Measurements from ENCODE around the gene ODC1. TPM values are rescaled to one million over a fixed set of nuclear protein-coding genes. Genes with fewer than 3 reads are reported as not detected.
"Not testable (repeated sequence)": the region's sequence is repeated elsewhere in the genome, so short reads cannot be mapped to it uniquely, and the experiment has no call there.

Gene ODC1
- 10 to 100 TPM; 31.6 to 62.3 (median 59.0) TPM for polyA plus RNA-seq

DNA sequence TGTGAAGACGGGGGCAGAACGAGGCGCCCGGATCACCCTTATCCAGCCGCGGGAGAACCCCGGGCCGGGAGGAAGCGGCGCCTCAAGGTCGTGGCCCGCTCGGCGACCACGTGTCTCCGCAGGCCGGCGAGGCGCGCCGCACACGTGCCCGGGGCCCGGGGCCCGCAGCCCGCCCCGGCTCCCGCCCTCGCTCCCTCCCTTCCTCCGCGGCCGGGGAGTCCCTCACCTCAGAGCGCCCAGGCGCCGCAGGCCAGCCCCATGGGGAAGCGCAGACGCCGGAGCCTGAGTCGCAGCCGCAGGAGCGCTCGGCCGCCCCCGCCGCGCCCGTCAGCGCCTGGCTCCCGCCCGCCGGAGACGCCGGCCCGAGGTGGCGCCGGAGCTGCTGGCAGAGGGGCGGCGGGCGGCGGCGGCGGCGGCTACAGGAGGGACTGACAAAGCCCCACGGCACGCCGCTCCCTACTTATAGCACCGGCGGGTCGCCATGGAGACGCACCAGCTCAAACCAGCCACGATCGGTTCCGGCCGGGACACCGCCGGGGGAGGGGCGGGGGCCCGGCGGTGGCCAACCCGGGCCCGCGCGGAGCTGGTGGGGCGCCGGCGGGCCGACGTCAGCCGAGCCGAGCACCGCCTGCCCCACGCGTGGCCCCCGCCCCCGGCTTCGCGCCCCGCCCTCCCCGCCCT, at the start of gene ODC1:
Gene ODC1, minus strand, starts transcription at position 433 of the 681 bp plus-strand sequence. CDS start 3,295 bp downstream, outside the sequence.
- H3K4me1 Mint-ChIP-seq = peaks cover 16 to 22% of the 10 kb centered on the region in 2 donors
- H3K4me3 Mint-ChIP-seq = peak within 1 kb of the TSS; percentile 79 to 96 (median 85)
- H3K27me3 Mint-ChIP-seq (ENCODE audit: low read depth in 3 of 3) = peaks cover 2 to 18% (median 11%) of the 10 kb centered on the region in 3 donors
- DNase-seq = peak; percentile 97 to 98 (median 98)
- no peaks in the 10 kb centered on the region for H3K9me3 Mint-ChIP-seq
- peaks cover 10 to 19% (median 17%) of the 10 kb centered on the region in 3 donors for H3K36me3 Mint-ChIP-seq
- H3K27ac Mint-ChIP-seq = peak within 1 kb of the TSS; percentile 85 to 97 (median 91)

DNA sequence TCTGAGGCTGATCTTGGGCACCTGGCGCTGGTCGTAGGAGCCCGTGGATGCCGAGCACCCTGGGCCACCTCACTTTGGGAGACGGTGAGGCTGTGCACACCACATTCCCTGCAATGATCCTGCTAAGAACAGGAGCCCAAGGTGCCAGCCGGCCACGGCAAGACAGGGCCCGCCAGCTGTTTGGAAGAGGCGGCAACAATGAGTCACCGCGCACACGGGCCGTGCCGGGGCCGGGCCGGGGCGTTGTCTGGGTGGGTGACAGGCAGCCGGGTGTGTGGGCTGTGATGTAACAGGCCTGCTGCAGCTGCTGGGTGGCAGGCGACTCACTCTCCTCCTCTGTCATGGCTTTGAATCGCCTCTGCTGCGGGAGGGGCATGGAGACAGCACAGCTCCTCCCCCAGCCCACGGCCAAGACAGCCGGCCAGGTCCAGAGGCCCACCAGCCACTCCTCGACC, 49.7 kb upstream of the ODC1 start:
- Mint-ChIP-seq H3K36me3 (no peaks in the 10 kb centered on the region), H3K4me1 (no peaks in the 10 kb centered on the region), H3K9me3 (no peaks in the 10 kb centered on the region), H3K4me3 (no peak overlapping the region), H3K27ac (no peak overlapping the region), H3K27me3 (ENCODE audit: low read depth in 3 of 3) (peaks cover 4 to 12% (median 6%) of the 10 kb centered on the region in 3 donors)
- peak in 1 of 3 donors; percentile 46 for DNase-seq

DNA sequence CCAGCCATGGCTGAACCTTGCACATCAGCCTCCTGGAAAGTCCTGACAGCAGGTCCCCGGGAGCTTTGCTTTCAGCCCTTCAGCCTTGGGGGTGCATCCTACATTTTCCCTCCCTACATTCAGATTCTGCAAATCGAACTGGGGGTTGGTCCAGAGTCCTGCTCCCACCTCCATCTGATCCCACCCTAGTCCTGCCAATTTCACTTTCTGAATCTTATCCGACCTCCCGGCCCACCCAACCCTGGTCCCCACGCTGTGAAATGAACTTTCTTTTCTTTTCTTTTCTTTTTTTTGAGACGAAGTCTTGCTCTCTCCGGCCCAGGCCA, 47.8 kb upstream of the ODC1 start:
- DNase-seq = no peak
- Mint-ChIP-seq H3K27me3 (ENCODE audit: low read depth in 3 of 3) (peaks cover 3 to 13% (median 9%) of the 10 kb centered on the region in 3 donors), H3K4me1 (no peaks in the 10 kb centered on the region), H3K9me3 (peaks cover 0 to 2% (median 0%) of the 10 kb centered on the region in 6 donors), H3K27ac (no peak overlapping the region), H3K4me3 (no peak overlapping the region), H3K36me3 (no peaks in the 10 kb centered on the region)

DNA sequence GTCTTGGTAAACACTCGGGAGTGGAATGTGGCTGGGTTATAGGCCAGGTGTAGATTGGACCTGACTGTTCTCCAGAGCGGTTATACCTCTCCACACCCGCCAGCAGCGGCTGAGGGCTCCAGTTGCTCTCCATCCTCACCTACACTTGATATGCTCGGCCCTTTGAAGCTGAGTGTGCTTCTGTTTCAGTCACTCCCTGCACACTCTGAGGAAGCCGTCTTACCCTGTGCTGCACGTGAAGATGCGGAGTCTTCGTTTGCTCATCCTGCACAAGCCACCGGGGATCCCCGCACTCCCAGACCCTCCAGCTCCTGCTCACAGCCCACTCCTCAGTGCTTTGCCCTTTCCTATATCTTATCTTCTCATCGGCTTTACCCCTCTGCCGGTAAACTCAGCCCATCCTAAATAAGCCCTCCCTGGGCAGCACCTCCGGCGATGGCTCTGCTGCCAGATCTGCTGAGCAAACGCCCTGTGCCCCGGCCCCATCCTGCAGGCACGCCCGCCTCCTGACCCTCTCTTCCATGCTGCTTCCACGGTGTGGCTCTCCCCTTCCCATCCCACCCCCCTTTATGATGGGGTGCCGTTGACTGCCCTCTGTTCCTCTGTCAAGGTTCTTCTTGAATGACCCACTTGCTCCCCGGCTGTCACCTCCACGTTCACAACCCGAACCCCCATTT, 47.3 kb upstream of the ODC1 start:
- peaks cover 0 to 2% (median 0%) of the 10 kb centered on the region in 6 donors for H3K9me3 Mint-ChIP-seq
- no peaks in the 10 kb centered on the region for H3K36me3 Mint-ChIP-seq
- no peak overlapping the region for H3K4me3 Mint-ChIP-seq
- peaks cover 3 to 13% (median 9%) of the 10 kb centered on the region in 3 donors for H3K27me3 Mint-ChIP-seq (ENCODE audit: low read depth in 3 of 3)
- no peaks in the 10 kb centered on the region for H3K4me1 Mint-ChIP-seq
- DNase-seq = no peak
- peak overlapping the region in 1 of 6 donors; percentile 56 for H3K27ac Mint-ChIP-seq

DNA sequence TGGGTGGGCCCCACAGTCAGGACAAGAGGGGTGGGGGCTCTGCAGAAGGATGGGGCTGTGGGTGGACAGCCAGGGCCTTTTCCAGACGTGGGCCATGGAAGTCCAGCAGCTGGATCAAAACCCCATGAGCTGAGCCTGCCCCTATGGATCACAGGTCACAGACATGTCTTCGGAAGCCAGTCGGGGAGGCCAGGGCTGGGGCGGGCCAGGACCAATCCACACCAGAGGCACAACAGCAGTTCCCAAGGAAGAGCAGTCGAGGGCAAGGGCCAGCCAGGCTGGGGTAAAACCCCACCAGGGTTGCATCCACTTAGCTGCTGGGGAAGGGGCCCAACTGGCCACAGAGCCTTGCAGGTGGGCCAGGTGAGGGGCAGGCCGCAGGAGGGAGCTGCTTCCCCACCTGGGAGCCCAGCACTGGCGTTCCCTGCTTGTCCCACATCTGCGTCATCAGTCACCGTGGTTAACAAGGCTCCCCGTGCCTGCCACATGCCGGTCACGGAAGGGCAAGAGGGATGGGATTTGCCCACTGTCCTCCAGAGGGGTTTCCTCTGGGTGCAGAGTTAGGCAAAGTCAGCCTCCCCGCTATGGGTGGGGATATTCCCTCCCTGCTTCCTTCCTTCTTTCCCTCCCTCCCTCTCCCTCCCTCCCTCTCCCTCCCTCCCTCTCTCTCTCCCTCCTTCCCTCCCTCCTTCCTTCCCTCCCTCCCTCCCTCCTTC, 46.4 kb upstream of the ODC1 start:
- Mint-ChIP-seq H3K36me3 (no peaks in the 10 kb centered on the region), H3K4me1 (peaks cover 0 to 2% of the 10 kb centered on the region in 2 donors), H3K9me3 (peaks cover 0 to 2% (median 0%) of the 10 kb centered on the region in 6 donors), H3K4me3 (no peak overlapping the region), H3K27me3 (ENCODE audit: low read depth in 3 of 3) (peaks cover 3 to 11% (median 9%) of the 10 kb centered on the region in 3 donors), H3K27ac (no peak overlapping the region)
- DNase-seq = no peak

DNA sequence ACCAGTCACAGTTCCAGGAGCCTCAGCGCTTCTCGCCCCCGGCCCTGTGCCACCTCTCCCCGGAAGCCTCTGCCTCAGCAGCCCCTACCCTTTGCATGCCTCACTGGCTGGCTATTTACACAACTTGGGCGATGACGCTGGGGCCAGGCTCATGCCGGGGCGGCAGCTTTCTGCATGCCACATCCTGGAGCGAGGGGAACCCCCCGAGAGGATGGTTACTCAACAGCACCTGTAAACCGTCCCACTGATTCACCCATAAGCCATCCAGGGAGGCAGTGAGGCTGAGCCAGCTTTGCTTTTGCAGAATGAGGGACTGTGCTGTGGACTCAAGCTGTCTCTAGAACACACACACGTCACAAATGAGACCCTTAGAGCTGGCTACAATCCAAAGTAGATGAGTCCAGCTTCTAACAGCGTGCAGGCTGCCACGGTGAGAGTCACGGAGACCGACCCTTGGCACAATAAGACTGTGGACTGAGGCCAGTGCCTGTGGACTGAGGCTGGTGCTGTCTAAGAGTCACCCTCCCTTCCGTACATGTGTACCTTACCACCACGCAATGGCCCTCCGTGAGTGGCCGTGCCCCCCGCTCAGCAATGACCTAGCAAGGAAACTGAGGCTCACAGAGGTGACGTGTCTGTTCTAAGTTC, 45.6 kb upstream of the ODC1 start:
- Mint-ChIP-seq H3K27me3 (ENCODE audit: low read depth in 3 of 3) (peaks cover 3 to 11% (median 6%) of the 10 kb centered on the region in 3 donors), H3K36me3 (peaks cover 0 to 1% (median under 1%) of the 10 kb centered on the region in 3 donors), H3K4me3 (no peak overlapping the region), H3K9me3 (peaks cover 0 to 2% (median under 1%) of the 10 kb centered on the region in 6 donors), H3K4me1 (peaks cover 3 to 4% of the 10 kb centered on the region in 2 donors), H3K27ac (peak overlapping the region in 2 of 6 donors; percentile 49 to 55)
- DNase-seq = peak; percentile 41 to 60 (median 51)

DNA sequence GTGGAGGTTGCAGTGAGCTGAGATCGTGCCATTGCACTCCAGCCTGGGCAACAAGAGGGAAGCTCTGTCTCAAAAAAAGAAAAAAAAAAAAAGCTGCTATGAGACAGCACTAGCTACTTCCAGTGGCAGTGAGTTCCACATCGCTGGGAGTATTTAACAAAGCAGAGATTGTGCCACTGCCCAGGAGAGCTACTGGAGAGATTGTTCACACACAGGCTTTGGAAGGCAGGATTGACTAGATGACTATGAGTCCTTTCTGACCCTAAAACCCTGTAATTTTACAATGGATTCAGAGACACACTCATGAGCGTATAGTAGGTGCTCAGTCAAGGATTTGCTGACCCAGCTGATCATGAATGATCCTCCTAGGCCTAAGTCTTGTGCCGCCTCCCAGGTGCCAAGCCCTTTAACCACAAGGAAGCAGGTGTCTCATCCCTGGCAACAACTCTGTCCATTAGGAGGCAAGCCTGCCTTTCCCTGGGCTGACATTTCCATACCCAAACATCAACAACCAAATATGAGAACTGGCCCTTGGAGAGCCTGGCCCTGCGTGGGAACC, 45.0 kb upstream of the ODC1 start:
- H3K4me1 Mint-ChIP-seq = peaks cover 9 to 11% of the 10 kb centered on the region in 2 donors
- H3K36me3 Mint-ChIP-seq = peaks cover 0 to 5% (median 4%) of the 10 kb centered on the region in 3 donors
- no peak for DNase-seq
- H3K4me3 Mint-ChIP-seq = no peak overlapping the region
- peaks cover 5 to 11% (median 6%) of the 10 kb centered on the region in 3 donors for H3K27me3 Mint-ChIP-seq (ENCODE audit: low read depth in 3 of 3)
- H3K27ac Mint-ChIP-seq = peak overlapping the region in 2 of 6 donors; percentile 31 to 55
- peaks cover 2 to 8% (median 2%) of the 10 kb centered on the region in 6 donors for H3K9me3 Mint-ChIP-seq

DNA sequence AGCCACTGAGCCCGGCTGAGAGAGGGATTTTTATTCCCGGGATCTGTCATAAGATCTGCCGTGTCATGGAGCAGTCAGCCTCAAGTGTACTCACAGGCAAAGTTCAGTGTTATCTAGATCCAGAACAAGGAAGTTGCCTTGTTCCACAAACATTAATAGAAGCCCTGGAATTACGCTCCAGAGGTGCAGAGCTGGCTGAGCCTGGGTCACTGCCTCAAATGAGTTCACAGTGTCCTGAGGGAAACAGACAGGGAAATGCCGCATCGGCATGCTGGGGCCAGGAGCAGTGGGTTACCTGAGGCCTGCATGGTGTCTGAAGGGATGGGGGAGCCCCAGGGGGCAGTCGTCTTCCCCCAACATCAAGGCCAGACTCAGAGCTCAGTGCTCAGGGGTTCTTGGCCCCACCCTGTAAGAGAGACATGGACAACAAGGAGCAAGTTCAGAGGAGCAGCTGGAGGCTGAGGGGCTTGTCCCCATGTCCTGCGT, 42.7 kb upstream of the ODC1 start:
- peaks cover 28 to 32% of the 10 kb centered on the region in 2 donors for H3K4me1 Mint-ChIP-seq
- no peak overlapping the region for H3K4me3 Mint-ChIP-seq
- H3K27me3 Mint-ChIP-seq (ENCODE audit: low read depth in 3 of 3) = peaks cover 6 to 13% (median 7%) of the 10 kb centered on the region in 3 donors
- H3K27ac Mint-ChIP-seq = peak overlapping the region in 2 of 6 donors; percentile 50 to 57
- DNase-seq = no peak
- H3K9me3 Mint-ChIP-seq = peaks cover 2 to 9% (median 2%) of the 10 kb centered on the region in 6 donors
- peaks cover 0 to 5% (median 4%) of the 10 kb centered on the region in 3 donors for H3K36me3 Mint-ChIP-seq

DNA sequence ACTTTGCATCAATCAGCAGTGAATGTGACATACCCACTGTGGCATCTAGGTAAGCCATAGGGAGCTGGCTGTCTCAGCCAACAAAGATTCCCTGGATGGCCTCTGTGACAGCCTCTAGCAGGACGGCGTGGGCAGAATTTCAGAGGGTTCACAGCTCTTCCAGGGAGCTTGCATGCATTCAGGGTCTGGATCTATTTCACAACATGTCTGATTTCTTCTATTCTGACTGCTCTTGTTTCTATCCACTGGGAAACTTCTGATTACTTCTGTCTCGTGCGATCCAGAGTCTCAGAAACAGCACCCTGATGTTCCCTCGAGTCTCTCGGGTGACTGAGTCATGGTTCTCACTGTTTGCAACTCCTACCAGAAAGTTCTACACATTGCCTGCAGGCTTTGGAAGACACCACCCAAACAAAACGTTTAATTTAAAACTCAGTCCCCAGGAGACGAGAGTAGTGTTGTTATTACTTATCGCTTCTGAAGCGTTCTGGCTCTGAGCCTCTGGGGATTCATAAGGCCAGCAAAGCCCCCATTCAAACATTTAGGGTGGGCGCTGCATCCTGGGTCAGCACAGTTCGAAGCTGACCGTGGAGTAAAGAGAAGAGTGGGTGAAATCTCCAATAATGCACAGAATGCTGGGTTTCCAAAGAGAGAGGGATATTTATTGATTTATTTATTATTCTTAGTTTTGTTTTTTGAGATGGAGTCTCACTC, 41.9 kb upstream of the ODC1 start:
- Mint-ChIP-seq H3K4me3 (no peak overlapping the region), H3K36me3 (peaks cover 0 to 5% (median 4%) of the 10 kb centered on the region in 3 donors), H3K27ac (peak overlapping the region in 1 of 6 donors; percentile 67), H3K4me1 (peaks cover 28 to 33% of the 10 kb centered on the region in 2 donors), H3K27me3 (ENCODE audit: low read depth in 3 of 3) (peaks cover 5 to 7% (median 7%) of the 10 kb centered on the region in 3 donors), H3K9me3 (peaks cover 2 to 9% (median 2%) of the 10 kb centered on the region in 6 donors)
- DNase-seq = no peak

DNA sequence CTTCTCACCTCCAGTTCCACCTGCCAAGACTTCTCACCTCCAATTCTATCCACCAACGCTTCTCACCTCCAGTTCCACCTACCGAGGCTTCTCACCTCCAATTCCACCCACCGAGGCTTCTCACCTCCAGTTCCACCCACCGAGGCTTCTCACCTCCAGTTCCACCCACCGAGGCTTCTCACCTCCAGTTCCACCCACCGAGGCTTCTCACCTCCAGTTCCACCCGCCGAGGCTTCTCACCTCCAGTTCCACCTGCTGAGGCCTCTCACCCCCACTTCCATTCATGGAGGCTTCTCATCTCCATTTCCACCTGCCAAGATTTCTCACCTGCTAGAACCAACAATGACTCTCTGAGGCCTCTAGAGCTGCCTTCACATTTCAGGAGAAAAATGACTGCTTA, 40.0 kb upstream of the ODC1 start:
- H3K4me3 Mint-ChIP-seq = peak overlapping the region in 3 of 5 donors; percentile 7 to 28 (median 9)
- H3K36me3 Mint-ChIP-seq; H3K27me3 Mint-ChIP-seq (ENCODE audit: low read depth in 3 of 3); H3K9me3 Mint-ChIP-seq; DNase-seq: not testable (repeated sequence)
- H3K4me1 Mint-ChIP-seq = peaks cover 28 to 33% of the 10 kb centered on the region in 2 donors
- H3K27ac Mint-ChIP-seq = peak overlapping the region; percentile 71 to 87 (median 74)

DNA sequence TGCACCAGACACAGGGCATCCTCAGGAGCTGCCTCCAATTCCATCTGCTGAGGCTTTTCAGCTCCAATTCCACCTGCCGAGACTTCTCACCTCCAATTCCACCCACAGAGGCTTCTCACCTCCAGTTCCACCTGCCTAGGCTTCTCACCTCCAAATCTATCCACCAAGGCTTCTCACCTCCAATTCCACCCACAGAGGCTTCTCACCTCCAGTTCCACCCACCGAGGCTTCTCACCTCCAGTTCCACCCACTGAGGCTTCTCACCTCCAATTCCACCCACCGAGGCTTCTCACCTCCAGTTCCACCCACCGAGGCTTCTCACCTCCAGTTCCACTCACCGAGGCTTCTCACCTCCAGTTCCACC, 39.6 kb upstream of the ODC1 start:
- Mint-ChIP-seq H3K4me1 (peaks cover 28 to 33% of the 10 kb centered on the region in 2 donors), H3K27ac (peak overlapping the region; percentile 71 to 87 (median 76)), H3K4me3 (peak overlapping the region in 3 of 5 donors; percentile 9 to 38 (median 21))
- not testable (repeated sequence) for H3K36me3 Mint-ChIP-seq; H3K9me3 Mint-ChIP-seq; H3K27me3 Mint-ChIP-seq (ENCODE audit: low read depth in 3 of 3)
- DNase-seq = peak in 1 of 3 donors; percentile 15

DNA sequence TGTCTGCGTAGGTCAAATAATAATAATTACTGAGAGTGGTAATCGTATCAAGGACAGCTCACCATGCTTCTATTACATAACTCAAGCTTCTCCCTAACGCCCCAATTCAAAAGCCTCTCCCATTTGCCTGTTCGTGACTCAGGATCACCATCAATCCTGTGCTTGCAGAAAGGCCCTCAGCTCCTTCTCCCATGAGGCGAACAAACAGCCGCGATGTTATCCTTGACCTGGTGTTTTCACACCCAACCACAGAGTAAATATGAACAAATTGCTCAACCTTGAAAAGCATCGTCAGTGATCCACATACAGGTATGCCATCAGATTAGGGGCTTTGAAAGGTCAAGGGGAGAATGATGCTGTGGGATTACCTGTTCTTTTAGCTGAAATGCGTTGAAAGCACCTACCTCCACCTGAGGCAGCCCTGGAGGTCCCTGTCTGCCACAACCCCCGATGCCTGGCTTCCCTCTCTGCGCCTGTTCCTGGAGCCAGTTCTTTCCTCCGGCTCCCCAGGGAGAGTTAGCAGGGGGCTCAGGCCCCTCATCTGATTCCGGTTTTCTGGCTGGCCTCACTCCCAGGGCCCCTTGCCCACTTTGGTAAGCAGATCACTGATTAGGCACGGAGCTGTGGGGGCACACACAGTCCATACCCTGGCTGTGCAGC, 39.1 kb upstream of the ODC1 start:
- Mint-ChIP-seq H3K27me3 (ENCODE audit: low read depth in 3 of 3) (peaks cover 3 to 9% (median 7%) of the 10 kb centered on the region in 3 donors), H3K4me1 (peaks cover 28 to 33% of the 10 kb centered on the region in 2 donors), H3K9me3 (peaks cover 2 to 9% (median 2%) of the 10 kb centered on the region in 6 donors), H3K4me3 (peak overlapping the region; percentile 27 to 55 (median 41)), H3K27ac (peak overlapping the region; percentile 72 to 87 (median 79)), H3K36me3 (peaks cover 0 to 5% (median 4%) of the 10 kb centered on the region in 3 donors)
- DNase-seq = no peak

Data from immature natural killer cell (primary cell).